Measurements from ENCODE around the gene TBX4.

The TBX4 gene

GRCh38 chr17:61528171-61528570 lies 75.9 kb downstream of the TBX4 start:
- in situ Hi-C loops (cut with HindIII; ENCODE audit: low pct_ligation_motif_present, low sequenced_read_pairs), result no loop called here
- no peaks in the 10 kb centered on the region for H3K36me3 ChIP-seq (replicated peaks)
- no peak overlapping the region for H3K27ac ChIP-seq
- no peak for TF ChIP-seq CTCF (IDR thresholded peaks at IDR 0.05; ENCODE audit: low read depth, low read length, missing control alignments)
- no peak for DNase-seq
- no peak overlapping the region for H3K4me3 ChIP-seq (ENCODE audit: low read depth, low read length)
- H3K27me3 ChIP-seq (replicated peaks), result peaks cover 3% of the 10 kb centered on the region

- Histone ChIP-seq H3K4me3 (ENCODE audit: low read depth, low read length) (no peak overlapping the region), H3K27me3 (replicated peaks) (no peaks in the 10 kb centered on the region), H3K36me3 (replicated peaks) (no peaks in the 10 kb centered on the region), H3K27ac (no peak overlapping the region)
- in situ Hi-C loops (cut with HindIII; ENCODE audit: low pct_ligation_motif_present, low sequenced_read_pairs), result no loop called here
- DNase-seq, result no peak
- TF ChIP-seq CTCF (IDR thresholded peaks at IDR 0.05; ENCODE audit: low read depth, low read length, missing control alignments), result no peak
These were observed 79.0 kb downstream of the TBX4 start for GRCh38 chr17:61531223-61531622.

GRCh38 chr17:61532826-61533225 lies 80.6 kb downstream of the TBX4 start:
- in situ Hi-C loops (cut with HindIII; ENCODE audit: low pct_ligation_motif_present, low sequenced_read_pairs), result no loop called here
- H3K27me3 ChIP-seq (replicated peaks), result no peaks in the 10 kb centered on the region
- no peak overlapping the region for H3K27ac ChIP-seq
- H3K36me3 ChIP-seq (replicated peaks), result no peaks in the 10 kb centered on the region
- no peak for DNase-seq
- no peak for TF ChIP-seq CTCF (IDR thresholded peaks at IDR 0.05; ENCODE audit: low read depth, low read length, missing control alignments)
- H3K4me3 ChIP-seq (ENCODE audit: low read depth, low read length), result no peak overlapping the region

- TF ChIP-seq CTCF (IDR thresholded peaks at IDR 0.05; ENCODE audit: low read depth, low read length, missing control alignments), result no peak
- Histone ChIP-seq H3K27me3 (replicated peaks) (no peaks in the 10 kb centered on the region), H3K4me3 (ENCODE audit: low read depth, low read length) (no peak overlapping the region), H3K27ac (no peak overlapping the region), H3K36me3 (replicated peaks) (no peaks in the 10 kb centered on the region)
- in situ Hi-C loops (cut with HindIII; ENCODE audit: low pct_ligation_motif_present, low sequenced_read_pairs), result no loop called here
- DNase-seq, result no peak
These were observed 81.6 kb downstream of the TBX4 start for GRCh38 chr17:61533797-61534196.

GRCh38 chr17:61534414-61534813 lies 82.2 kb downstream of the TBX4 start:
- in situ Hi-C loops (cut with HindIII; ENCODE audit: low pct_ligation_motif_present, low sequenced_read_pairs), result no loop called here
- no peak for TF ChIP-seq CTCF (IDR thresholded peaks at IDR 0.05; ENCODE audit: low read depth, low read length, missing control alignments)
- DNase-seq, result no peak
- Histone ChIP-seq H3K36me3 (replicated peaks) (no peaks in the 10 kb centered on the region), H3K4me3 (ENCODE audit: low read depth, low read length) (no peak overlapping the region), H3K27me3 (replicated peaks) (no peaks in the 10 kb centered on the region), H3K27ac (no peak overlapping the region)

Measured in brain microvascular endothelial cell (primary cell).